Endothelial cell (in vitro differentiated cells): ENCODE measurements around the gene BORCS5. TPM values are rescaled to one million over a fixed set of nuclear protein-coding genes. Genes with fewer than 3 reads are reported as not detected.

Source experiments
- DNase-seq: peaks from one replicate; pipeline ENCODE4 v3.0.0; 2021; ENCODE audit warnings: low spot score
- H3K27ac Mint-ChIP-seq: one replicate; pipeline ENCODE4 v1.8.0; 2021; ENCODE audit warnings: mixed read lengths, inconsistent platforms; ENCODE audit not compliant: unreplicated experiment
- H3K27me3 Mint-ChIP-seq: one replicate; pipeline ENCODE4 v1.8.0; 2021; ENCODE audit warnings: mild to moderate bottlenecking, moderate library complexity, mixed read lengths, inconsistent platforms; ENCODE audit not compliant: unreplicated experiment
- H3K36me3 Mint-ChIP-seq: one replicate; pipeline ENCODE4 v1.8.0; 2021; ENCODE audit warnings: mild to moderate bottlenecking, low read depth, mixed read lengths, inconsistent platforms; ENCODE audit not compliant: unreplicated experiment
- H3K4me1 Mint-ChIP-seq: one replicate; pipeline ENCODE4 v1.8.0; 2021; ENCODE audit warnings: mild to moderate bottlenecking, mixed read lengths, inconsistent platforms; ENCODE audit not compliant: unreplicated experiment
- H3K4me3 Mint-ChIP-seq: one replicate; pipeline ENCODE4 v1.8.0; 2021; ENCODE audit warnings: mild to moderate bottlenecking, mixed read lengths, inconsistent platforms; ENCODE audit not compliant: unreplicated experiment
- H3K9me3 Mint-ChIP-seq: one replicate; pipeline ENCODE4 v1.8.0; 2021; ENCODE audit warnings: mixed read lengths, inconsistent platforms; ENCODE audit not compliant: unreplicated experiment
- CTCF ChIP-seq: fragments of 200-600 bp; sonication (generic); IDR thresholded peaks from one replicate; pipeline ENCODE4 v1.5.0; 2021; ENCODE audit warnings: antibody characterized with exemption; ENCODE audit not compliant: unreplicated experiment
- total RNA-seq: library from RNA; stranded (reverse); fragmentation: NEBNext Ultra II Directional; extraction: Animal tissue kit (Norgen Biotek cat#: 25700); gene quantifications from one replicate; pipeline ENCODE4 v1.2.1, GENCODE V29; 2021; ENCODE audit not compliant: unreplicated experiment

Gene BORCS5
- total RNA-seq, 1 donor from 2014 or later: 10.4 TPM

GRCh38 chr12:12399776-12400305, 43.0 kb downstream of the BORCS5 start:
- peaks cover 14% of the 10 kb centered on the region for H3K4me1 Mint-ChIP-seq
- no peak for TF ChIP-seq CTCF
- no peak overlapping the region for H3K4me3 Mint-ChIP-seq
- H3K36me3 Mint-ChIP-seq: no peaks in the 10 kb centered on the region
- H3K9me3 Mint-ChIP-seq: no peaks in the 10 kb centered on the region
- no peak overlapping the region for H3K27ac Mint-ChIP-seq
- no peak for DNase-seq
- peaks cover 2% of the 10 kb centered on the region for H3K27me3 Mint-ChIP-seq

GRCh38 chr12:12400793-12401192, 43.9 kb downstream of the BORCS5 start:
- no peak for TF ChIP-seq CTCF
- Mint-ChIP-seq H3K4me3 (no peak overlapping the region), H3K36me3 (no peaks in the 10 kb centered on the region), H3K4me1 (peaks cover 14% of the 10 kb centered on the region), H3K27me3 (no peaks in the 10 kb centered on the region), H3K27ac (no peak overlapping the region), H3K9me3 (no peaks in the 10 kb centered on the region)
- no peak for DNase-seq

GRCh38 chr12:12403264-12404248, 46.7 kb downstream of the BORCS5 start:
- Mint-ChIP-seq H3K27ac (peak overlapping the region; percentile 32), H3K4me1 (peaks cover 18% of the 10 kb centered on the region), H3K4me3 (no peak overlapping the region), H3K9me3 (no peaks in the 10 kb centered on the region), H3K36me3 (no peaks in the 10 kb centered on the region), H3K27me3 (no peaks in the 10 kb centered on the region)
- peak; percentile 7 for DNase-seq
- TF ChIP-seq CTCF: no peak

- no peaks in the 10 kb centered on the region for H3K27me3 Mint-ChIP-seq
- TF ChIP-seq CTCF: no peak
- H3K36me3 Mint-ChIP-seq: no peaks in the 10 kb centered on the region
- H3K27ac Mint-ChIP-seq: no peak overlapping the region
- H3K4me1 Mint-ChIP-seq: peaks cover 18% of the 10 kb centered on the region
- no peak for DNase-seq
- no peak overlapping the region for H3K4me3 Mint-ChIP-seq
- H3K9me3 Mint-ChIP-seq: no peaks in the 10 kb centered on the region
Measured at GRCh38 chr12:12404297-12404696, 47.4 kb downstream of the BORCS5 start.

GRCh38 chr12:12405882-12406281, 49.0 kb downstream of the BORCS5 start:
- DNase-seq: no peak
- Mint-ChIP-seq H3K4me1 (peaks cover 18% of the 10 kb centered on the region), H3K27me3 (no peaks in the 10 kb centered on the region), H3K9me3 (no peaks in the 10 kb centered on the region), H3K4me3 (no peak overlapping the region), H3K27ac (no peak overlapping the region), H3K36me3 (no peaks in the 10 kb centered on the region)
- TF ChIP-seq CTCF: no peak
